Upper lobe of left lung (tissue), 6 donors: ENCODE results near the gene OTOF. TPM values are rescaled to one million over a fixed set of nuclear protein-coding genes. Genes with fewer than 3 reads are reported as not detected.

Source experiments
- ATAC-seq, 2 donors: fragments of 200-7000 bp; cut with Tn5 transposase; one replicate each; pipeline ENCODE4 v1.9.1; 2022; ENCODE audit warnings: mild to moderate bottlenecking in 2 of 2, moderate library complexity in 2 of 2; ENCODE audit not compliant: low FRiP score in 2 of 2
- DNase-seq, 2 donors: peaks; one replicate each; pipeline ENCODE4 v3.0.0-alpha.2; 2019 to 2020
- H3K27ac ChIP-seq, 4 donors: fragments of 200-600 bp; sonication (generic); one replicate each; pipeline ENCODE4 v1.5.1; 2016 to 2019
- H3K27me3 ChIP-seq, 4 donors: fragments of 200-600 bp; sonication (generic); one replicate each; pipeline ENCODE4 v1.5.1; 2017 to 2019
- H3K36me3 ChIP-seq, 4 donors: fragments of 200-600 bp; sonication (generic); one replicate each; pipeline ENCODE4 v1.5.1; 2016 to 2019
- H3K4me1 ChIP-seq, 4 donors: fragments of 200-600 bp; sonication (generic); one replicate each; pipeline ENCODE4 v1.5.1; 2018 to 2019
- H3K4me3 ChIP-seq, 4 donors: fragments of 200-600 bp; sonication (generic); one replicate each; pipeline ENCODE4 v1.5.1; 2017 to 2019; ENCODE audit warnings: mild to moderate bottlenecking in 2 of 4, moderate library complexity in 1 of 4
- H3K9me3 ChIP-seq, 4 donors: fragments of 200-600 bp; sonication (generic); one replicate each; pipeline ENCODE4 v1.5.1; 2018 to 2019
- EP300 ChIP-seq, 4 donors: sonication (generic); formaldehyde crosslinking; IDR thresholded peaks; one replicate each; pipeline ENCODE4 v1.5.1; 2017; ENCODE audit warnings: antibody characterized with exemption in 4 of 4, control low read depth in 2 of 4
- POLR2A ChIP-seq, 4 donors: fragments of 450-650 bp; IDR thresholded peaks; one replicate each; pipeline ENCODE4 v1.5.1; 2016 to 2017; ENCODE audit warnings: antibody characterized with exemption in 4 of 4, mild to moderate bottlenecking in 2 of 4
- POLR2AphosphoS5 ChIP-seq, 2 donors: sonication (generic); formaldehyde crosslinking; IDR thresholded peaks; one replicate each; pipeline ENCODE4 v1.5.1; 2017; ENCODE audit warnings: antibody characterized with exemption in 2 of 2
- WGBS, 2 donors: methylation state at CpG; one replicate each; pipeline ENCODE4 v1.1.5; 2017 to 2018; 5-methylcytosine and 5-hydroxymethylcytosine counted together
- total RNA-seq, 6 donors: library from RNA; depleted of rRNA in 4 of 6; stranded (reverse); fragments of >200 nt in 4 of 6; gene quantifications; one replicate each; pipeline versions ENCODE4 v1.1.0 to v1.2.1, GENCODE V29; 2016 to 2021
- TF ChIP-seq, protein P1 (sequence below), 6 experiments: fragments of 450-650 bp in 4 of 6; fragments of 200-600 bp in 2 of 6; sonication (generic) in 2 of 6; IDR thresholded peaks; one replicate each; pipeline ENCODE4 v1.5.1; 2016 to 2019; ENCODE audit warnings: antibody characterized with exemption in 6 of 6
- donor health status: DM: no; HTN: no; CAD: no; lungs with moderate emphysema.
- donor health status: DM: no; HTN: yes; CAD: no; lungs with severe emphysema.

Gene OTOF
- total RNA-seq, 6 donors from 2014 or later = 0.10 to 0.15 (median 0.11) TPM; not detected in 3

DNA sequence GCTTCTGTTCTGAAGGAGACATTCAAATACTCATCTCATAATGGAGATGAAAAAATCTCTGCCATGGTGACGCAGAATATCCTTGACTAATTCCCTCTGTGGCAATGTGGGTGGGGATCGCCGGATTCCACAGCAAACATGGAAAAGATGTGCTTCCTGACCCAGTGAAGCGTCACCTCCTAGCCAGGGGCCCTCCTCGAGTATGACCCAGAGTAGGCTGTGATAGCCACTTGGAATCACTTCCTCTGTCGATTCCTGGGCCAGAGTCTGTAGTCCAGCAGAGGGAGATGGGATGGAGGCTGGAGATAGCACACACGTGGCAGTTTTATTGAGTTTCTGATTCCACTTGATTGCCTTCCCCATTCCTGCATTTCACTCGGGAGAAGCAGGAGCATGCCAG lies 39.4 kb downstream of the OTOF start:
- H3K36me3 ChIP-seq = no peaks in the 10 kb centered on the region
- no peaks in the 10 kb centered on the region for H3K27me3 ChIP-seq
- H3K27ac ChIP-seq = no peak overlapping the region
- 49 to 66% methylated on average over 6 to 8 of the region's 8 CpGs for WGBS, 2 donors
- no peaks in the 10 kb centered on the region for H3K9me3 ChIP-seq
- DNase-seq (no peak), ATAC-seq (peak in 1 of 2 donors; percentile 34)
- H3K4me3 ChIP-seq = no peak overlapping the region
- TF ChIP-seq POLR2A (IDR thresholded peaks at IDR 0.05) = no peak
- TF ChIP-seq EP300 (IDR thresholded peaks at IDR 0.05) = no peak
- TF ChIP-seq POLR2AphosphoS5 (IDR thresholded peaks at IDR 0.05) = no peak
- TF ChIP-seq, protein P1, sequence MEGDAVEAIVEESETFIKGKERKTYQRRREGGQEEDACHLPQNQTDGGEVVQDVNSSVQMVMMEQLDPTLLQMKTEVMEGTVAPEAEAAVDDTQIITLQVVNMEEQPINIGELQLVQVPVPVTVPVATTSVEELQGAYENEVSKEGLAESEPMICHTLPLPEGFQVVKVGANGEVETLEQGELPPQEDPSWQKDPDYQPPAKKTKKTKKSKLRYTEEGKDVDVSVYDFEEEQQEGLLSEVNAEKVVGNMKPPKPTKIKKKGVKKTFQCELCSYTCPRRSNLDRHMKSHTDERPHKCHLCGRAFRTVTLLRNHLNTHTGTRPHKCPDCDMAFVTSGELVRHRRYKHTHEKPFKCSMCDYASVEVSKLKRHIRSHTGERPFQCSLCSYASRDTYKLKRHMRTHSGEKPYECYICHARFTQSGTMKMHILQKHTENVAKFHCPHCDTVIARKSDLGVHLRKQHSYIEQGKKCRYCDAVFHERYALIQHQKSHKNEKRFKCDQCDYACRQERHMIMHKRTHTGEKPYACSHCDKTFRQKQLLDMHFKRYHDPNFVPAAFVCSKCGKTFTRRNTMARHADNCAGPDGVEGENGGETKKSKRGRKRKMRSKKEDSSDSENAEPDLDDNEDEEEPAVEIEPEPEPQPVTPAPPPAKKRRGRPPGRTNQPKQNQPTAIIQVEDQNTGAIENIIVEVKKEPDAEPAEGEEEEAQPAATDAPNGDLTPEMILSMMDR (IDR thresholded peaks at IDR 0.05) = no peak
- no peaks in the 10 kb centered on the region for H3K4me1 ChIP-seq

DNA sequence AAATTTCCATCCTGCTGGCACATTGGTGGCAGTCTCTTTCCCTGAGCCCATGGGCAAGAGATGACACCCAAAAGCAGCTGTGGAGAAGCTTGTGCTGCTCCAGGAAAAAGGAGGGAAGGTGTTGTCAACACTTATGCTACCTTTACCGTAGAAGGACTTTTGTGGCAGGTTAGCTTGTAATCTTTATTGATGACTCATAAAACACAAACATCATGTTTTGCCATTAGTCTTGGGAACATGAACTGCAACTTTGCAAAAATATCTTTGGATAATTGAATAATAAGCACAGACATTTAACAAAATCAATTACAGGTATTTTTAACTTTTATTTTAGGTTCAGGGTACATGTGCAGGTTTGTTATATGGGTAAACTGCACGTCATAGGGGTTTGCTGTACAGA lies 42.8 kb downstream of the OTOF start:
- WGBS, 2 donors = 92 to 94% methylated on average over 2 of the region's 2 CpGs
- ATAC-seq (no peak), DNase-seq (no peak)
- H3K9me3 ChIP-seq = no peaks in the 10 kb centered on the region
- H3K4me1 ChIP-seq = no peaks in the 10 kb centered on the region
- H3K27me3 ChIP-seq = no peaks in the 10 kb centered on the region
- no peak overlapping the region for H3K27ac ChIP-seq
- H3K4me3 ChIP-seq = no peak overlapping the region
- no peaks in the 10 kb centered on the region for H3K36me3 ChIP-seq
- TF ChIP-seq POLR2AphosphoS5 (IDR thresholded peaks at IDR 0.05) (no peak), EP300 (IDR thresholded peaks at IDR 0.05) (no peak), POLR2A (IDR thresholded peaks at IDR 0.05) (no peak)
- TF ChIP-seq, protein P1 (IDR thresholded peaks at IDR 0.05) = no peak

DNA sequence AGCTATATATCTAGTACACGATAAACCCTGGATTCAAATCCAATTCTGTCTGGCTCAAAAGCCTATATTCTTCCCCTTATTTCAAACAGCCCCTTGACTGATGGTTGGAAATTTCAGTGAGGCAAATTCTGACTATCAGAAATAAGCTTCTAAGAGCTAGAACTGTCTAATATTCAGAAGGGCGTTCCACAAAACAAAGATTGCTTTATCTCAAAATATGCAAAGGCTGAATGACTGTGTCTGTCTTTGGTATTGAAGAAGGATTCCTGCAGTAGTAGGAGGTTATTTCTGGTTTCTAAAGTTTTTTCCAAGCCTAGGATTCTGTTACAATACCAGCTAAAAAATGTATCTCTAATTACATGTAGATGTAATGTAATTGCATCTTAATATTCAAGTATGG lies 45.1 kb downstream of the OTOF start:
- 41 to 84% methylated on average over 2 of the region's 2 CpGs for WGBS, 2 donors
- DNase-seq = no peak
- no peak for TF ChIP-seq POLR2A (IDR thresholded peaks at IDR 0.05)
- Histone ChIP-seq H3K27ac (no peak overlapping the region), H3K4me1 (no peaks in the 10 kb centered on the region), H3K36me3 (no peaks in the 10 kb centered on the region), H3K9me3 (no peaks in the 10 kb centered on the region), H3K27me3 (no peaks in the 10 kb centered on the region), H3K4me3 (no peak overlapping the region)
- no peak for ATAC-seq

DNA sequence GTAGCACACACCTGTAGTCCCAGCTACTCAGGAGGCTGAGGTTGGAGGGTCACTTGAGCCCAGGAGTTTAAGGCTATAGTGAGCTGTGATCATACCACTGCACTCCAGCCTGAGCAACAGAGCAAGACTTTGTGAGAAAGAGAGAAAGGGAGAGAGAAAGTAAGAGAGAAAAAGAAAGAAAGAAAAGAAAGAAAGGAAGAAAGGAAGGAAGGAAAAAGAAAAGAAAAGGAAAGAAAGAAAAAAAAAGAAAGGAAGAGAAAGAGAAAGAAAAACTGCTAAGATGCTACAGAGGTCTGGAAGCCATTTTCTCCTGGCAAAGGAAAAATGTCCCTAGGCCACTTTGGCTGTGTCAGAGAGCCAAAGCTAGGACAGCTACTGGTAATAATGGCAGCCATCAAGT lies 45.6 kb downstream of the OTOF start:
- H3K27me3 ChIP-seq = no peaks in the 10 kb centered on the region
- no peaks in the 10 kb centered on the region for H3K4me1 ChIP-seq
- H3K36me3 ChIP-seq = no peaks in the 10 kb centered on the region
- ATAC-seq = no peak
- H3K27ac ChIP-seq = no peak overlapping the region
- no peak overlapping the region for H3K4me3 ChIP-seq
- TF ChIP-seq EP300 (IDR thresholded peaks at IDR 0.05) (no peak), POLR2AphosphoS5 (IDR thresholded peaks at IDR 0.05) (no peak), POLR2A (IDR thresholded peaks at IDR 0.05) (no peak)
- TF ChIP-seq, protein P1 (IDR thresholded peaks at IDR 0.05) = no peak
- DNase-seq = no peak
- H3K9me3 ChIP-seq = no peaks in the 10 kb centered on the region

DNA sequence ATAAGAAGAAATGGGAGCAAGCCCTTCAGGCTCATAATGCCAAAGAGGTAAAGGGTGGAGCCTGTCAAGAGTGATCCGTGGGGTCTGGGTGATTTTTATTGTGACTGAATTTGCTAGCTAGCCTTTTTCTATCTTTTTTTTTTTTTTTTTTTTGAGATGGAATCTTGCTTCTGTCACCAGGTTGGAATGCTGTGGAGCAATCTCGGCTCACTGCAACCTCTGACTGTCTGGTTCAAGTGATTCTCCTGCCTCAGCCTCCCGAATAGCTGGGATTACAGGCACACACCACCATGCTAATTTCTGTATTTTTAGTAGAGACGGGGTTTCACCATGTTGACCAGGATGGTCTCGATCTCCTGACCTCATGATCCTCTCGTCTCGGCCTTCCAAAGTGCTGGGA lies 47.1 kb downstream of the OTOF start:
- no peaks in the 10 kb centered on the region for H3K36me3 ChIP-seq
- no peak overlapping the region for H3K27ac ChIP-seq
- H3K27me3 ChIP-seq = no peaks in the 10 kb centered on the region
- DNase-seq (no peak), ATAC-seq (no peak)
- H3K4me3 ChIP-seq = no peak overlapping the region
- no peak for TF ChIP-seq POLR2AphosphoS5 (IDR thresholded peaks at IDR 0.05)
- TF ChIP-seq, protein P1 (IDR thresholded peaks at IDR 0.05) = no peak
- TF ChIP-seq POLR2A (IDR thresholded peaks at IDR 0.05) = no peak
- no peak for TF ChIP-seq EP300 (IDR thresholded peaks at IDR 0.05)
- WGBS, 2 donors = 93 to 96% methylated on average over 7 of the region's 7 CpGs
- no peaks in the 10 kb centered on the region for H3K9me3 ChIP-seq
- no peaks in the 10 kb centered on the region for H3K4me1 ChIP-seq
